ENCODE data around the gene CNKSR3. TPM values are rescaled to one million over a fixed set of nuclear protein-coding genes. Genes with fewer than 3 reads are reported as not detected.

CNKSR3 gene
- total and polyA plus RNA-seq, 2 donors from 2014 or later = 13.8 to 63.1 TPM

DNA sequence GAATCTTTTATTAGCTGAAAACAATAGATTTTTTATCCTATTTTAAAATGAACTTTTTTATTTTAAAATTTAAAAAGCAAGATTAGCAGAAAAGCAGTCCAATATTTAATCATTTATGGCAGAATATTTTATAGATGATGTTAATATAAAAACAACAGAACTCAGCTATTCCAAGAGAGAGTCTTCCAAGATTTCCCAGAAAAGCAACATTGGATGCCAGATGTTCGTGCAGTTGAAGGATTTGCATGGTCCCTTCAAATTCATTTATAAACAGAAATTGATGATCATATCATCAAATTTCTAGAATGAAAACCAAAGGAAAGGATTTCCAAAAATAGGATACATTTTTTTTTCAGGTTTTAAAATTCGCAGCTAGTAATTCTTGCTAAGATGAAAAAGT is 25.4 kb upstream of the CNKSR3 start:
- Histone ChIP-seq H3K27ac (ENCODE audit: low read depth in 2 of 2, low read length in 2 of 2) (no peak overlapping the region), H3K36me3 (ENCODE audit: control insufficient read depth in 2 of 3, insufficient read depth in 3 of 3, low read length in 3 of 3) (no peaks in the 10 kb centered on the region), H3K27me3 (ENCODE audit: control insufficient read depth, insufficient read depth, low read length) (no peaks in the 10 kb centered on the region), H3K9me3 (ENCODE audit: control insufficient read depth in 2 of 3, insufficient read depth in 1 of 3, low read length in 3 of 3) (no peaks in the 10 kb centered on the region), H3K4me3 (ENCODE audit: low read length in 3 of 3) (no peak overlapping the region), H3K4me1 (ENCODE audit: control insufficient read depth in 2 of 3, insufficient read depth in 2 of 3, low read depth in 1 of 3, low read length in 3 of 3) (peaks cover 0 to 3% (median 0%) of the 10 kb centered on the region in 3 donors), H3K9ac (ENCODE audit: low read length in 3 of 3) (no peak overlapping the region)
- no peak for FAIRE-seq
- TF ChIP-seq, protein P1, sequence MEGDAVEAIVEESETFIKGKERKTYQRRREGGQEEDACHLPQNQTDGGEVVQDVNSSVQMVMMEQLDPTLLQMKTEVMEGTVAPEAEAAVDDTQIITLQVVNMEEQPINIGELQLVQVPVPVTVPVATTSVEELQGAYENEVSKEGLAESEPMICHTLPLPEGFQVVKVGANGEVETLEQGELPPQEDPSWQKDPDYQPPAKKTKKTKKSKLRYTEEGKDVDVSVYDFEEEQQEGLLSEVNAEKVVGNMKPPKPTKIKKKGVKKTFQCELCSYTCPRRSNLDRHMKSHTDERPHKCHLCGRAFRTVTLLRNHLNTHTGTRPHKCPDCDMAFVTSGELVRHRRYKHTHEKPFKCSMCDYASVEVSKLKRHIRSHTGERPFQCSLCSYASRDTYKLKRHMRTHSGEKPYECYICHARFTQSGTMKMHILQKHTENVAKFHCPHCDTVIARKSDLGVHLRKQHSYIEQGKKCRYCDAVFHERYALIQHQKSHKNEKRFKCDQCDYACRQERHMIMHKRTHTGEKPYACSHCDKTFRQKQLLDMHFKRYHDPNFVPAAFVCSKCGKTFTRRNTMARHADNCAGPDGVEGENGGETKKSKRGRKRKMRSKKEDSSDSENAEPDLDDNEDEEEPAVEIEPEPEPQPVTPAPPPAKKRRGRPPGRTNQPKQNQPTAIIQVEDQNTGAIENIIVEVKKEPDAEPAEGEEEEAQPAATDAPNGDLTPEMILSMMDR (IDR thresholded peaks at IDR 0.05; ENCODE audit: borderline replicate concordance, extremely low read depth, insufficient read depth) = no peak
- DNase-seq = no peak
- intact Hi-C loops (cut with DNase I) = no loop called here

DNA sequence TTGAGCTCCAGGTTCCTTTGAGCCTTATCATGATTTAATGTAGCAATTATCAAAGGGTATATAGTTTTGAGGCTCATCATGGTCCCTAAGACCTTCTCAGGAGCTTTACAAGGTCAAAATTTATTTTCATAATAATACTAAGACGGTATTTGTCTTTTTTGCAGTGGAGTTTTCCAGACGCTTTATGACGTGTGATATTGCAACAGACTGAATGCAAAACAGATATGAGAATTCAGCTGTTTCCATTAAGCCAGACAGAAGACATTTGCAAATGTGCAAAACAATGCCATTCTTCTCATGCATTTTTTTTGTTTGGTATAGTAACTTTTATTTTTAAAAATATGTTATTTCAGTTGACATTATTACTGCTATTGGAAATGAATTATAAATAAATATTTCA is 24.7 kb upstream of the CNKSR3 start:
- TF ChIP-seq, protein P1 (IDR thresholded peaks at IDR 0.05; ENCODE audit: borderline replicate concordance, extremely low read depth, insufficient read depth) = no peak
- DNase-seq (no peak), FAIRE-seq (no peak)
- H3K27me3 ChIP-seq (ENCODE audit: control insufficient read depth, insufficient read depth, low read length) = no peaks in the 10 kb centered on the region
- H3K27ac ChIP-seq (ENCODE audit: low read depth in 2 of 2, low read length in 2 of 2) = no peak overlapping the region
- H3K36me3 ChIP-seq (ENCODE audit: control insufficient read depth in 2 of 3, insufficient read depth in 3 of 3, low read length in 3 of 3) = no peaks in the 10 kb centered on the region
- intact Hi-C loops (cut with DNase I) = no loop called here
- H3K4me3 ChIP-seq (ENCODE audit: low read length in 3 of 3) = no peak overlapping the region
- H3K9me3 ChIP-seq (ENCODE audit: control insufficient read depth in 2 of 3, insufficient read depth in 1 of 3, low read length in 3 of 3) = no peaks in the 10 kb centered on the region
- H3K4me1 ChIP-seq (ENCODE audit: control insufficient read depth in 2 of 3, insufficient read depth in 2 of 3, low read depth in 1 of 3, low read length in 3 of 3) = peaks cover 0 to 3% (median 0%) of the 10 kb centered on the region in 3 donors
- no peak overlapping the region for H3K9ac ChIP-seq (ENCODE audit: low read length in 3 of 3)

DNA sequence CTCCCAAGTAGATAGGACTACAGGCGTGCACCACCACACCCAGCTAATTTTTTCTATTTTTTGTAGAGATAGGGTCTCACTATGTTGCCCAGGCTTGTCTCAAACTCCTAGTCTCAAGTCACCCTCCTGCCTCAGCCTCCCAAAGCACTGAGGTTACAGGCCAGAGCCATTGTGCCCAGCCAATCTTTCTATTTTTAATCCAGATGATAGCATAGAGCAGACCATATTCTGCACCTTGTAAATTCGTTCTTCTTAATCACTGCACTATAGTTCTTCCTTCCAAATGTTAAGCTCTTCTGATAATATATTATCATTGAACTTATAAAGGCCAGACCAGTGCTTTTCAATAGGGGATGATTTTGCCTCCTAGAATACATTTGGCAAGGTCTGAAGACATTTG is 24.0 kb upstream of the CNKSR3 start:
- H3K4me1 ChIP-seq (ENCODE audit: control insufficient read depth in 2 of 3, insufficient read depth in 2 of 3, low read depth in 1 of 3, low read length in 3 of 3) = peaks cover 0 to 3% (median 0%) of the 10 kb centered on the region in 3 donors
- no peaks in the 10 kb centered on the region for H3K27me3 ChIP-seq (ENCODE audit: control insufficient read depth, insufficient read depth, low read length)
- DNase-seq (no peak), FAIRE-seq (no peak)
- H3K9me3 ChIP-seq (ENCODE audit: control insufficient read depth in 2 of 3, insufficient read depth in 1 of 3, low read length in 3 of 3) = no peaks in the 10 kb centered on the region
- intact Hi-C loops (cut with DNase I) = no loop called here
- TF ChIP-seq, protein P1 (IDR thresholded peaks at IDR 0.05; ENCODE audit: borderline replicate concordance, extremely low read depth, insufficient read depth) = no peak
- H3K36me3 ChIP-seq (ENCODE audit: control insufficient read depth in 2 of 3, insufficient read depth in 3 of 3, low read length in 3 of 3) = no peaks in the 10 kb centered on the region
- no peak overlapping the region for H3K4me3 ChIP-seq (ENCODE audit: low read length in 3 of 3)
- no peak overlapping the region for H3K27ac ChIP-seq (ENCODE audit: low read depth in 2 of 2, low read length in 2 of 2)
- no peak overlapping the region for H3K9ac ChIP-seq (ENCODE audit: low read length in 3 of 3)

DNA sequence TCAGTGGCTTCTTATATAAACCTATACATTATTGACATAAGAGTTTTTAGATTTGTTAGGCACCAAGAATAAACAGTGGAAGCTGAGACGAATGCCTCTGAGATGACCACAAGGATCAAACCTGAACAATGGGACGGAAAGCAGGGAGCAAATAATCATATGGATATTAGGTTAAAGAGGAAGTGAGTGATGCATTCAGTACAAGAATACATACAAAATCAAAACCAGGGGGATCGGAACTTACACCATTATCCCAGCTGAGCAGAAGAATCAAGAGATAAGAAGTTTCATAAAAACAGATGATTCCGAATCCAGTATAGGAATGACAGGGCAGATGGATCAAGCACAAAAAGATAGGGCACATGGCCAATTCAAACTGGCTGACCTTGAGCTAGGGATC is 21.9 kb upstream of the CNKSR3 start:
- no peaks in the 10 kb centered on the region for H3K9me3 ChIP-seq (ENCODE audit: control insufficient read depth in 2 of 3, insufficient read depth in 1 of 3, low read length in 3 of 3)
- intact Hi-C loops (cut with DNase I) = no loop called here
- H3K4me3 ChIP-seq (ENCODE audit: low read length in 3 of 3) = no peak overlapping the region
- no peaks in the 10 kb centered on the region for H3K27me3 ChIP-seq (ENCODE audit: control insufficient read depth, insufficient read depth, low read length)
- H3K4me1 ChIP-seq (ENCODE audit: control insufficient read depth in 2 of 3, insufficient read depth in 2 of 3, low read depth in 1 of 3, low read length in 3 of 3) = peaks cover 0 to 6% (median 2%) of the 10 kb centered on the region in 3 donors
- no peaks in the 10 kb centered on the region for H3K36me3 ChIP-seq (ENCODE audit: control insufficient read depth in 2 of 3, insufficient read depth in 3 of 3, low read length in 3 of 3)
- no peak overlapping the region for H3K9ac ChIP-seq (ENCODE audit: low read length in 3 of 3)
- no peak overlapping the region for H3K27ac ChIP-seq (ENCODE audit: low read depth in 2 of 2, low read length in 2 of 2)
- TF ChIP-seq, protein P1 (IDR thresholded peaks at IDR 0.05; ENCODE audit: borderline replicate concordance, extremely low read depth, insufficient read depth) = no peak
- DNase-seq (no peak), FAIRE-seq (no peak)

Measured in kidney (tissue), 14 donors.